RWPE1 (cell line): ENCODE results near the gene PXT1.

Experiments used
- CTCF ChIA-PET: fragments of 350-600 bp; sonication (Branson Sonifier 250); formaldehyde crosslinking; extraction: SDS; loops from one replicate; lab custom pipeline; 2021; lab: Yijun Ruan, JAX
- POLR2A ChIA-PET: fragments of 400-600 bp; formaldehyde crosslinking; extraction: SDS; loops from one replicate; lab custom pipeline; 2020; ENCODE audit warnings: antibody characterized with exemption; ENCODE audit not compliant: low non-redundant PET; lab: Yijun Ruan, JAX
- DNase-seq: peaks from one replicate; pipeline ENCODE4 v3.0.0; 2012; ENCODE audit warnings: low spot score
- H3K27ac ChIP-seq: fragments of 450-650 bp; 2 replicates; pipeline ENCODE4 v1.5.1; 2017
- CTCF ChIP-seq: fragments of 450-650 bp; conservative IDR thresholded peaks from 2 replicates; pipeline ENCODE4 v1.5.1; 2017; ENCODE audit warnings: low read depth, mild to moderate bottlenecking

The PXT1 gene

GRCh38 chr6:36355819-36356218 lies 86.8 kb downstream of the PXT1 start:
- H3K27ac ChIP-seq: no peak overlapping the region
- ChIA-PET CTCF (interaction anchor here (0.6 to 0.7 kb wide), 2 partner anchors 55 to 454 kb away, joined by 3 read pairs; no protein-coding TSS in a partner anchor), POLR2A (no interaction called here)
- no peak for DNase-seq
- TF ChIP-seq CTCF: no peak

- CTCF ChIA-PET: interaction anchor here (0.6 to 1.5 kb wide), 2 partner anchors 13 to 122 kb away, joined by 3 to 4 read pairs; no protein-coding TSS in a partner anchor
Measured at GRCh38 chr6:36353411-36353915, 89.2 kb downstream of the PXT1 start.

GRCh38 chr6:36352477-36353157 lies 90.0 kb downstream of the PXT1 start:
- POLR2A ChIA-PET: no interaction called here
- no peak overlapping the region for H3K27ac ChIP-seq
- no peak for TF ChIP-seq CTCF
- no peak for DNase-seq
- CTCF ChIA-PET: interaction anchor here (0.6 to 1.5 kb wide), 4 partner anchors 12 to 174 kb away, joined by 3 to 4 read pairs (median 3); no protein-coding TSS in a partner anchor

More at GRCh38 chr6:36353411-36353915, 89.2 kb downstream of the PXT1 start:
- no peak overlapping the region for H3K27ac ChIP-seq
- POLR2A ChIA-PET: no interaction called here
- DNase-seq: no peak
- TF ChIP-seq CTCF: no peak

GRCh38 chr6:36350681-36351571 lies 91.7 kb downstream of the PXT1 start:
- no peak for DNase-seq
- H3K27ac ChIP-seq: no peak overlapping the region
- no peak for TF ChIP-seq CTCF
- CTCF ChIA-PET: interaction anchor here (1.3 to 1.4 kb wide), 2 partner anchors 10 to 48 kb away, joined by 4 to 5 read pairs; no protein-coding TSS in a partner anchor
- POLR2A ChIA-PET: no interaction called here

- TF ChIP-seq CTCF: no peak
- no peak for DNase-seq
- CTCF ChIA-PET: no interaction called here
- POLR2A ChIA-PET: no interaction called here
- no peak overlapping the region for H3K27ac ChIP-seq
Measured at GRCh38 chr6:36350082-36350481, 92.6 kb downstream of the PXT1 start.

- CTCF ChIA-PET: interaction anchor here (1.2 kb wide), 1 partner anchor 36 kb away, joined by 4 read pairs; no protein-coding TSS in a partner anchor
- TF ChIP-seq CTCF: no peak
Measured at GRCh38 chr6:36349240-36349639, 93.4 kb downstream of the PXT1 start.

More at GRCh38 chr6:36349240-36349639, 93.4 kb downstream of the PXT1 start:
- peak; percentile 79 for DNase-seq
- no peak overlapping the region for H3K27ac ChIP-seq
- POLR2A ChIA-PET: no interaction called here
